Stimulated activated CD8-positive, alpha-beta memory T cell treated with anti-CD3 and anti-CD28 coated beads, Interleukin-12 subunit alpha, Interleukin-12 subunit beta, amount 100 ng/mL, for 24 hours (primary cell): ENCODE measurements around the gene KPNA4.
"Not testable (repeated sequence)": the region's sequence is repeated elsewhere in the genome, so short reads cannot be mapped to it uniquely, and the experiment has no call there.

Experiments used
- DNase-seq: peaks from one replicate; pipeline ENCODE4 v3.0.0-alpha.2; 2020; ENCODE audit errors: extremely low read depth

KPNA4 gene

DNA sequence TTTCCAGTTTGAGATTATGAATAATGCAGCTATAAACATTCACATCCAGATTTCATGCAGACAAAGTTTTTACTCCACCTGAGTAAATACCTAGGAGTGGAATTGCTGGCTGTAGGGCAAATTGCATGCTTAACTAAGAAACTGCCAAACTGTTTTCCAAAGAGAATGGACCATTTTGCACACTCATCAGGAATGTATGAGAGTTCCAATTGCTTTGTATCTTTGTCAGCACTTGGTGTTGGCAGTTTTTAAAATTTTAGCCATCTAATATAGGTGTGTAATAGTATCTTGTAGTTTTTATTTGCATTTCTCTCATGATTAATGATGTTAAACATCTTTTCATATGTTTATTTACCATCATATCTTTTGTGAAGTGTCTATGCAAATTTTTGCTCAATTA lies 75.2 kb downstream of the KPNA4 start:
- no peak for DNase-seq

DNA sequence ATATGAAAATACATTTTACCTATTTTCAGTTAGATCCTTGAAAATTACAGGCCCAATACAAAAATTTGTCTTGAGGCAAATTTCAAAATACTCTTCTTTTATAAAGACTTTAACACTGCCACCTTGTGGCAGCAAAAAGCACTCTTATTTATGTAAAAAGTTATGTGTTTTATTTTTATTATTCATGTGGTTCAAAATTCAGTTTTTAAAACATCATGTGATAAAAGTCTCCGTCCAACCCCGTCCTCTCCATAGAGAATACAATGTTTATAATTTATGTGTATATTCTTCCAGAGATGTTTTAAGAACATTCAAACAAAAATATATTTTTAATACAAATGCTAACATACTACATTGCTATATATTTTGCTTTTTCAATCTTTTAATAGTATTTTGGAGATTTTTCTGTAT lies 78.9 kb downstream of the KPNA4 start:
- no peak for DNase-seq

DNA sequence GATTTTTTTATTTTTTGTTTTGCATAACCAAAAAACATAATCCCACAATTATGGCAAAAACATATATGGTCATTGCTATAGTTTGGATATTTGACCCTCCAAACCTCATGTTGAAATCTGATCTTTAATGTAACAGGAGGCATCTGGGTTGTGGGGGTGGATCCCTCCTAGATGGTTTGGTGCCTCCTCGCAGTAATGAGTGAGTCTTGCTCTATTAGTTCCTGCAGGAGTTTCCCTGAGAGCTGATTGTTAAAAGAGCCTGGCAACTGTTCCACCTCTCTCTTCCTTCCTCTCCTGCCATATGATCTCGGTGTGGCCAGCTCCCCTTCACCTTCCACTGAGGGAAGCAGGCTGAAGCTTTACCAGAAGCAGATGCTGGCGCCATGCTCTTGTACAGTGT lies 82.6 kb downstream of the KPNA4 start:
- no peak for DNase-seq

DNA sequence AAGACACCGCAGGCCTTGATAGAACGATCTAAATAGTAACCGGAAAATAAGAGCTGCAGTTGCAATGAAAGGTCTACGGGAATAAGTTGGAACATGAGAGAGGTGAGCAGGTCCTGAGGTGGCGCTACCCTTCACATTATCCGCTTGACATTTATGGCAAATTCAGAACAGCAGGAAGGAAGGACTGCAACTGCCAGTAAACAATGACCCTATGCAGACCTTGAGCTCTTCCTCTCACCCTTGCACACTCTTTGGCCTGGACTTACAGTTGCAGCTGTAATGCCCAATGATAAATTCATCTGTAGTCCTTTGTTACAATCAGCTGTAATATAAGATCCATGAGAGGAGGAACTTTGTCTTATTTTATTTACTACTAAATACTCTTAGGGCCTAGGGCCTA lies 83.5 kb downstream of the KPNA4 start:
- DNase-seq, result no peak

DNA sequence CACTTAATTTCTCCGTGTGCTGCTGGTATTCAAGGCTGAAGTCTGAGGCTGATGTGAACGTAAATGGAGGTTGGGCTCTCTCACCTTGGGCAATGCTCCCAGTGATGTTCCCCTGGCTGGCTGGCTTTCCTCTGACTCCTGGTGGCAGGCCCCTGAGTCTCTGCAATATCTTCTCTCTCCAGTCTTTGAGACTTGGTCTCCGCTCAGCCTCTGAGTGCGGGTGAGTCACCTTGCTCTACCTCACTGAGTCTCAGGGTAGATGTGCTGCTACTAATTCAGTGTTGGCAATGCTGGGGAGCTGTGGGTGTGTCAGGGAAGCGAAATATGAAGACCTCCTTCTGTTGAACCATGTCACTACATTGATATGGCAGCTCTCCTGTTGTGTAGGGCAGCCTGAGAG lies 84.4 kb downstream of the KPNA4 start:
- DNase-seq, result no peak

DNA sequence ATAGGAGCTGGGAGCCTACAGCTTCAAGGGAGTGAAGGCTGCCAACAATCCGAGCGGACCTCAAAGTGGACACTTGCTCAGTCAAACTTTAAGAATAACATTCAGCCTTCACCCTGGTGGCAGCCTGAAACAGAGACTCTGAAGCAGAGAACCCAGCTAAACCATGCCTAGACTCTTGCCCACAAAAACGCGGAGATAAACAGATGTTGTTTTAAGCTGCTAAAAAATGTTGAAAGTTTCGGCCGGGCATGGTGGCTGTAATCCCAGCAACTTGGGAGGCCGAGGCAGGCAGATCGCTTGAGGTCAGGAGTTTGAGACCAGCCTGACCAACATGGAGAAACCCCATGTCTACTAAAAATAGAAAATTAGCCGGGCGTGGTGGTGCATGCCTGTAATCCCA lies 86.0 kb downstream of the KPNA4 start:
- DNase-seq, result no peak

DNA sequence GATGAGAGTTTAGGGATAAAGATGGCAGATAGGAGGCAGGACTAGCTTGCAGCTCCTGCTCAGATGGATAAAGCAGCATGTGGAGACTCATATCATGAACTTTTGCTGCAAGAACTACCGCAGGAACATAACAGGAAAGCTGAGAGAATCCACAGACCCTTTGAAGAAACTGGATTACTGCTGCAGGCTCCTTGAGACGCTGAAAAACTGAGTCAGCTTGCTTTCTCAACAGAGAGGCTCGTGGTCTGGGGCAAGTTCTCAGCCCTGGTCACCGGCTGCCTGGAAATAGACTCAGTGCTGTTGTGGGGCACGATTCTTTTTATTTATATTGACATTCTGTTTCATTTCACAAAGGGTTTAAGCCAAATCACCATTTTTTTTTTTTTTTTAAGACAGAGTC lies 87.0 kb downstream of the KPNA4 start:
- DNase-seq, result no peak

DNA sequence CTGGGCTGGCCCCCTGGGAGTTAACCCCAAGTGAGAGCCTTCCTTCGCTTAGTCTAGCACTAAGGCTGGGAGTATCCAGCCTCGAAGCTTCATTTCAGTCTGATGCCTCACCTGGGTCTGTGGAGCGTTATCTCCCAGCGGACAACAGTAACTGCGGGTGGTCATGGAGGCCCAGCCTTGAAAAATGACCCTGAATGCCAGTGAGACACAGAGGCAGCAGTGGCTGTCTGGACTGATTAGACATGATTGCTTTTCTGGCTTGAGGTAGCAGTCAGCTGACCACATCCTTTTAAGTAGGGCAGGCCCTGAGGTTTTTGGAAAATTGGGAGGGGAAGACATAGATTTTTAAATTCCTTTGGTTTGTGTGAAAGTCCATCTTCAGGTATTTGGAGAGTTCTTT lies 87.6 kb downstream of the KPNA4 start:
- DNase-seq, result no peak

DNA sequence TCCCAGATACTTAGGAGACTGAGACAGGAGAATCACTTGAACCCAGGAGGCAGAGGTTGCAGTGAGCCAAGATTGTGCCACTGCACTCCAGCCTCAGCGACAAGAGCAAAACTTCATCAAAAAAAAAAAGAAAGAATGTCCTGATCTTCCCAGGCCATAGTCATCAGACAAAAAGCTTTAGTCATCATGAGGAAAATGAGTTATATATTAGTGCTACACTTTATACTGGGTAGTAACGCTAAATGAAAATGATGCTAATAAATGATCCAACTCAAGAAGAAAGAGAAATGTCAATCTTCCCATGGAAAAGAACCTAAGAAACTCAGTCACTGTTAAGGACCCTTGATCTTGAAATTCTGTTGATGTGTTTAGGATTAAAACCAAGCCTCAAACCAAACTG lies 89.5 kb downstream of the KPNA4 start:
- DNase-seq, result no peak

DNA sequence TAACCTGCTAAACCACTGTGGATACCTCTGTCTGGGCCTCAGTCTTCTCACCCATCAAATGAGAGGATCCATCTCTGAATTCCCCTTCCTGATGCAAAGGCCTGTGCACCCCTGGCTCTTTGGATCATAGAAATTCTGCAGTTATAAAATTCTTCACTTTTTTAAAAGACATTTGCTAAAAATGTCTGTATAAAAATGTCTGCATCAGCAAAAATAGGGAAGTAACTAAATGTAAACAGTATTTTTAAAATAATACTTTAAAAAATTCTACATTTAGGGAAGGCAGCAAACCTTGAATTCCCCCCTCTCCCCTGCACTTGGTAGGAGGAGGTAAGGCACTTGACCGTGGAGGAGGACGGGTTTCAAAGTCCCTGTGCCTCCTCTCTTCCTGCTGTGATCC lies 90.2 kb downstream of the KPNA4 start:
- no peak for DNase-seq

DNA sequence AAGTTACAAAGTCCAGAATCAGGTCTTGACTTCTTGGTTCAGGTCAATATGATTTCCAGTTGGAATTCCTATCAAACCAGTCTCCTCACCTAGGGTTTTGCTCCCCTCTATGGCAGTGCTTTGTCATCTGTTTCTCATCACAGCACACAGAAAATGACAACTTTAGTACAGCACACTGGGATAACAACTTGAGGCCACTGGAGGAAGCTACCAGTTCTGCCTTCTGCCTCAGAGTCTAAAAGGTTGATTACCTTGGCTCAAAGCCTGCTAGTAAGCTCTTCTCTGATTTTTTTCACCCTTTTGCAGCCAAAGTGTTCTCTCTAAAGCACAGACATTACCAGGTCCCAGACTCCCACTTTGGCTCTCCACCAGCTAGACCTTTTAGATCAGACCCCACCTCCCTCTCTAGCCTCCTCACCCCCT lies 90.9 kb downstream of the KPNA4 start:
- no peak for DNase-seq

DNA sequence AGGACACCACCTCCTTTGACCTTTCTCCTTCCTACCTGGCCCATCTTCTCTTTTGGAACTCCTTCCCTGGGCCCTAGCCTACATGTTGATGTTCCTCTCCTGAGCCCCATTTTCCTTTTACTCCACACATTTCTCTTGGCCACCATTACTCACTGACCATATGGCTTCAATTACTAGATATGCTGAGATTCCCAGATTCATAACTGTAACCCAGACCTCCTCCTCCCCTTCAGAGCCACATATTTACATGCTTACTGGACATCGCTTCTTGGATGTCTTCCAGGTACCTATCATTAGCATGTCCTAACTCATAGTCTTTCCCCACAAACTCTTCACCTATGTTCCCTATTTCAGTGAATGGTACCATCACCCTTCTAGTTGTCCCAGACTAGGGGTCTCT lies 91.4 kb downstream of the KPNA4 start:
- no peak for DNase-seq

DNA sequence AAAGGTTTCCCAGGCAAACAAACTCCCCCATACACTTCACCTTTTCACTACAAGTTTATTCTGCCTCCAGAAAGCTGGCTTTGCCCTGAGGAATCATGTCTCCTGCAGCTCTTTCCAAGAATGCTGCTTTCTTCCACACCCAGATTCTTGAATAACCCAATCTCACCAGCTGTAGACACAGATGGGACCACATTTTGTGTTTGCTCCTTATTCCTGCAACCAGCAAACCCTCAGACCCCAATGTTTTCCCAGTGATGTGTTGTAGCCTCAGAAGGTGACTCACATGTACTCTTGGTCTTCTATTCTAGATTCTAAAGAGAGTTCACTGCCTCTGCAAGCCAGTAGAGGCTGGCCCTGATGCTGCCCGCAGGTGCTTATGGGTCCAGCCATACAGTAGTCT lies 92.2 kb downstream of the KPNA4 start:
- DNase-seq, result no peak

DNA sequence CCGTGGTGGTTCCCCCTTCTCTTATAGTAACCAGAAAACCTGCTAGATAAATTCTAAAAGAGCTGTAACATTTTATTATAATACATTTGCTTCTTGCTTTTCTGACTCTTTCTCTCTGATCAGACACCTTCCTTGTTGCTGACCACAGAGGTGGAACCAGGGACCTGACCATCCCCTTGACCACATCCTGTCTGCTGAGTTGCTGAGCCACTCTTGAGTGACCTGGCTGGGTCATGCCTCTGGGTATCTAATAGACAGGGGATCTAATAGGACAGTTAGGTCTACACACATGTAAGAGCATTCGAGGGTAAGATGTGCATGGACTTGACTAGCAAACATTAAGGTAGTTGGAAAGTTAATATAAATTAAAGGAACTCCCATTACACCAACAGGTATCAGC lies 93.0 kb downstream of the KPNA4 start:
- DNase-seq, result no peak

DNA sequence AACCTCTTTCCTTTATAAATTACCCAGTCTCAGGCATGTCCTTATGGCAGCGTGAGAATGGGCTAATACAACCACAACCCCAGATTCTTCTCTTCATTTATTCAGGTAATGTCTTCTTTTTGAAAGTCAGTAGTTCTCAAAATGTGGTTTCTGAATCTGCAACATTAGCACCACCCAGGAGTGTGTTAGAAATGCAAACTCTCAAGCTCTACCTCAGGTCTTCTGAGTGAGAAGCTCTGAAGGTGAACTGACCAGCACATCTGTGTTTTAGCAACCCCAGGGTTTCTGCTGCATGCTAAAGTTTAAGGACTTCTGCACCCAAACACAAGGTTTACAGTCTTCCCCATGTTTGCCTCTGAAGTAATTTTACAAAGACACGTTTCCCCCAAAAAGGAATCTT lies 93.5 kb downstream of the KPNA4 start:
- no peak for DNase-seq

DNA sequence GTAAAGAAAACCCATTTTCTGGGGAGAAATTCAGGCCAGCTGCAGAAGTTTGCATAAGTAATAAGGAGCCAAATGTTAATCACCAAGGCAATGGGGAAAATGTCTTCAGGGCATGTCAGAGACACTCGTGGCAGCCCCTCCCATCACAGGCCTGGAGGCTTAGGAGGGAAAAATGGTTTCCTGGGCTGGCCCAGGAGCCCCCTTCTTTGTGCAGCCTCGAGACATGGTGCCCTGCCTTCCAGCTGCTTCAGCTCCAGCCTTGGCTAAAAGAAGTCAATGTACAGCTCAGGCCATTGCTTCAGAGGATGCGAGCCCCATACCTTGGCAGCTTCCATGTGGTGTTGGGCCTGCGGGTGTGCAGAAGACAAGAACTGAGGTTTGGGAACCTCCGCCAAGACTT lies 95.2 kb downstream of the KPNA4 start:
- no peak for DNase-seq

DNA sequence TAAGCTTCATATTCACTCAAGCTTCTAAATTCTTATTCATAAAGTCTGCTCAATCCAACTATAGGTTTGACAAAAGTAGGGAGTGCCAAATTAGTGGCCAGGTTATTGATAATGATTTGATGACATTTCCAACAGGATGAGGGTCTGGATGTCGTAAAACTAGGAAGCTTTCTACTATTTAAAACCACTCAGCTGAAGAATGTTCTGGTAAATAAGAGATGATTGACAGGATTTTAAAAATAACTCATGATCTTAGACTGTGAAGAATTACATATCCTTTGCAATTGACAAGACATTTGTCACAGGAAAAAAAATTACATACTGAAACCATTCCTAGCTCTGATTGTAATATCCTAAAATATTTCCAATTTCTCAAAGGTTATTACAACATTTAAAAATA lies 100.4 kb downstream of the KPNA4 start:
- DNase-seq, result no peak

DNA sequence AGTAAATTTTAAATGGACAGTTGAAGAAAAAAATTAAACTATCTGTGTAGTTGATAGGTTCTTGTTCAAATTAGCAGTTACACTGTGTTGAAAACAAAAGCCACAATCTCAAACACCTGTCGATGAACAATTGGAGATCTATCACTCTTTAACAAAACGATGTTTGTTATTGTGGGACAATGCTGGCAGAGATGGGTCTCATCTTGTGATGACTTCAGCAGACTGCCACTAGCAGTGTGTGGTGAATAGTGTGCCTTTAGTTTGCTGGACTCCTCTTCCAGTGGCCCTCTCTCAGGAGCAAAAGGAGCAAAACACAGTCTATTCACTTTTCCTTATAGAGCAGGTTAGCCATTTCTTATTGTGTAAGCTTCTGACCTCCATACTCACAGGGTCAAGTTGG lies 101.0 kb downstream of the KPNA4 start:
- DNase-seq, result no peak

DNA sequence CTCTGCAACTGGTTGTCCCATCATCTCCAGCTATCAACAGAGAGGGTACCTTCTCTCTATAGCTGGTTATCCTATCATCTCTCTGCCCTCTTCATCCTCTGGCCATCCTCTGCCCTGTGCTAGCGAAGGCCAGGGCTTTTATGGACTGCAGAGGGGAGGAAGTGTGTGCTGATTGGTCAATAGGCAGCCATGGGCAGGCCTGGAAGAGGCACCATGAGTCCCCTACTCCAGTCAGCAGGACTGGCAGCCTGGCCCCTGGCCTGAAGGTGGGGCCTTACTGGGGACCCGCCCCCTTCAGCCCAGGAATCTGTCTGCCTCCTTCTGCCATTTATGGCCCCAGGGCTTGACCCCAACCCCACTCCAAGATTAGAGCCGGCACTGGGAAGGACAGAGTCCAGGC lies 105.3 kb downstream of the KPNA4 start:
- DNase-seq, result no peak

DNA sequence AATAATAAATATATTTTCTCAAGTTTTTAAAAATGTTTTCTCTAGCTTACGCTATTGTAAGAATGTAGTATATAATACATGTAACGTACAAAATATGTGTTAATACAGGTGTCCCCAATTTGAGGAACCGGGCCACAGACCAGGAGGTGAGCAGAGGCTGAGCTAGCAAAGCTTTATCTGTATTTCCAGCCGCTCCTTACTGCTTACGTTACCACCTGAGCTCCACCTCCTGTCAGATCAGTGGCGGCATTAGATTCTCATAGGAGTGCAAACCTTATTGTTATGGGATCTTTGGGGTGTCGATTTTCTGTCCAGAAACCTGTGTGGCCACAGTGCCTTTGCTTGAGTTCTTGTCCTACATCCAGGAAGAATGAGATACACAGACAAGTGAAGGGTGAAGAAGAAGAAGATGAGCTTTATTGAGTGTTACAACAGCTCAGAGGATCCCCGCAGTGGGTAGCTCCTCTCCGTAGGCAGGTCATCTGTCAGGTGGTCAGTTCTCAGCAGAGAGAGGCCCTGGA lies 105.9 kb downstream of the KPNA4 start:
- no peak for DNase-seq

DNA sequence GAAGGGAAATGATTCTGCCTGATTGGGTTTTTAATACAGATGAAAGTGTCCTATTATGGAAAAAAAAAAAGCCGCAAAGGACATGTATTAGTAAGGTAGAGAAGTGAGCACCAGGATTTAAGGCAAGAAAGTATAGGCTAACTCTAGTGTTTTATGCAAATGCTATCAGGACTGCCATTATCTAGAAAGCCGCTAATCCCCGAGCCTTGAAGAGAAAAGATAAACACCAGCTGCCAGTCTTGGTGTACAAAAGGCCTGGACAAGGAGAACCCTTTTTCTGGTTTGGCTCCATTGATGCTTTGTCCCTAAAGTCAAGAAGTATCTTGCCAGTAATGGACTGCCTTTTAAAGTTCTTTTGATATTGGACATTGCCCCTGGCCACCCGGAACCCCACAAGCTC lies 107.2 kb downstream of the KPNA4 start:
- no peak for DNase-seq

DNA sequence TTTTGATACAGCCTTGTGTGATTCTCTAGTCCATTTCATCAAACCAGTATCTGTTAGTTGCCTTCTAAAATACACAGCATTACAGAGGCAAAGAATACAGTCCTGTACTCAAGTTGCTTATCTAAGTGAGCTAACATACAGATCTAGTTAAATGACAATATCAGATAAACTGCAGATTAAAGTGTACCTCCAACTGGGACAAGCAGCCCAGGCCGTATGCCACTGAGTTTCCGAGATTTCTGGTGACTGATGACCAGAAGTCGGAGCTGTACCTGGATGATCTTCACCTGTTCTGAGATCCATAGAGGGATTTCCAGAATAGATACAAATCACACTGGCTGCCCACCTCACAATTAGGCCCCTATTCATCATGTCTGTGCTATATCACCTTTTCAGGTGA lies 109.5 kb downstream of the KPNA4 start:
- DNase-seq, result no peak

DNA sequence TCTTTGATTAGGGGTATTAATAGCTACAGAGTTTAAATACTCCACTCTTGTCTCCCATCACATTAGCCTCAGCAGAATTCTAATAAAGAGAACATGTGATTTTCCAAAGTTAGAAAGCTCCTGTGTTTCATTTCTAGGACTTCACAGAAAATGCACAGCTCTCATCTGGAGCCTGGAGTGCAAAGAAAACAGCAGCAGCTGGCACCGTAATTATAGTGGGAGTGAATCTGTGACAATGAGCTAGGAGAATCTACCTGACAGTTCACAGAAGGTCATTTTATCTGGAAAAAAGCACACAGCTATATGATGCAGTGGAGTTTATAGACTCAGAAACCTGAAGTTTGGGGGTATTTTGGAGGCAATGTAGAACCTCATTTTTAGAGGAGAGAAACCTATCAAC lies 110.4 kb downstream of the KPNA4 start:
- no peak for DNase-seq

DNA sequence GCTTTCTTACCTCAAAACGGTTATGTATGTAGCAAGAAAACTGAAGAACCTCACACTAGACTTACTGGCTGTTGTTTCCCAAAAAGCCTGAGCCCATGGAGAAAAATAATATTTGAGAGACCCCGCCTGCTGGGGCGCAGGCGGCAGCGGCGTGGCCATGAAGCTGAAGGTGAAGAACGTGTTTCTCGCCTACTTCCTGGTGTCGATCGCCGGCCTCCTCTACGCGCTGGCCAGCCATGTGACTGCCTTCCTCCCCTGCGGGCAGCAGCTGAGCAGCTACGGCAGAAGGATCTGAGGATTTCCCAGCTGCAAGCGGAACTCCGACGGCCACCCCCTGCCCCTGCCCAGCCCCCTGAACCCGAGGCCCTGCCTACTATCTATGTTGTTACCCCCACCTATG lies 113.1 kb downstream of the KPNA4 start:
- DNase-seq, result not testable (repeated sequence)

DNA sequence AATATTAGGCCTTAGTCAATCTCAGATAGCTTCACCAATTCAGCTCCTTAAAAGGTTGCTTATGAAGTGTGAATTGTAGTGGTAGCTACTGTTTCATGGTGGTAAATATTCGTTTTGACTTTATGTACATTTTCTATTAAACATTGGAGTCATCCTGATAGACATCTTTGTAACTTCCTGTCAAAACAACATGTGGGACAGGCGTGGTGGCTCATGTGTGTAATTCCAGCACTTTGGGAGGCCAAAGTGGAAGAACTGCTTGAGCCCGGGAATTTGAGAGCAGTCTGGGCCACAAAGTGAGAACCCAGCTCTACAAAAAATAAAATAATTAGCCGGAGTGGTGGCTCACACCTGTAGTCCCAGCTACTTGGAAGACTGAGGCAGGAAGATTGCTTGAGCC lies 113.8 kb downstream of the KPNA4 start:
- DNase-seq, result no peak
